Endodermal cell (in vitro differentiated cells): ENCODE results near the gene MERTK. TPM values are rescaled to one million over a fixed set of nuclear protein-coding genes. Genes with fewer than 3 reads are reported as not detected.

Source experiments
- DNase-seq: peaks from one replicate; pipeline ENCODE4 v3.0.0-alpha.2; 2017
- H3K27ac ChIP-seq: 2 replicates; pipeline ENCODE4 v1.5.1; 2013; ENCODE audit warnings: mild to moderate bottlenecking, low read depth, low read length, moderate library complexity
- H3K27me3 ChIP-seq: 2 replicates; pipeline ENCODE4 v1.6.1; 2013; ENCODE audit warnings: mild to moderate bottlenecking, low read length, moderate library complexity; ENCODE audit not compliant: insufficient read depth, control insufficient read depth, poor library complexity, severe bottlenecking
- H3K36me3 ChIP-seq: 2 replicates; pipeline ENCODE4 v1.7.0; 2013; ENCODE audit warnings: mild to moderate bottlenecking, low read length, moderate library complexity; ENCODE audit not compliant: control insufficient read depth, insufficient read depth
- H3K4me1 ChIP-seq: one replicate; pipeline ENCODE4 v1.7.0; 2013; ENCODE audit warnings: low read length; ENCODE audit not compliant: control insufficient read depth, insufficient read depth
- H3K4me3 ChIP-seq: 2 replicates; pipeline ENCODE4 v1.5.1; 2013; ENCODE audit warnings: mild to moderate bottlenecking, low read length, moderate library complexity
- H3K9ac ChIP-seq: 2 replicates; pipeline ENCODE4 v1.6.1; 2013; ENCODE audit warnings: mild to moderate bottlenecking, low read length, moderate library complexity; ENCODE audit not compliant: poor library complexity, severe bottlenecking; ENCODE audit errors: extremely low read depth
- H3K9me3 ChIP-seq: 2 replicates; pipeline ENCODE4 v1.6.1; 2013; ENCODE audit warnings: mild to moderate bottlenecking, low read length, moderate library complexity; ENCODE audit not compliant: control insufficient read depth
- H3K27ac Mint-ChIP-seq: 2 replicates; pipeline ENCODE4 v1.8.0; 2020; ENCODE audit warnings: mixed read lengths
- H3K27me3 Mint-ChIP-seq: 2 replicates; pipeline ENCODE4 v1.8.0; 2021; ENCODE audit warnings: mild to moderate bottlenecking, mixed read lengths; ENCODE audit not compliant: insufficient read depth
- H3K36me3 Mint-ChIP-seq: 2 replicates; pipeline ENCODE4 v1.8.0; 2020; ENCODE audit warnings: low read depth, mixed read lengths
- H3K4me1 Mint-ChIP-seq: 2 replicates; pipeline ENCODE4 v1.8.0; 2020; ENCODE audit warnings: mixed read lengths
- H3K4me3 Mint-ChIP-seq: 2 replicates; pipeline ENCODE4 v1.8.0; 2020; ENCODE audit warnings: mild to moderate bottlenecking, moderate library complexity, mixed read lengths
- H3K9me3 Mint-ChIP-seq: 2 replicates; pipeline ENCODE4 v1.8.0; 2020; ENCODE audit warnings: mild to moderate bottlenecking, mixed read lengths
- WGBS, 2 experiments: methylation state at CpG; one replicate each; pipeline versions ENCODE4 v1.1.5 to v1.1.7; 2013; ENCODE audit warnings: missing lambda C conversion rate in 2 of 2, mixed read lengths in 1 of 2; ENCODE audit not compliant: insufficient coverage in 1 of 2, insufficient read length in 1 of 2; 5-methylcytosine and 5-hydroxymethylcytosine counted together
- total RNA-seq, 2 donors: library from RNA; stranded (reverse); fragmentation: NEBNext Ultra II Directional in 1 of 2; extraction: Animal tissue kit (Norgen Biotek cat#: 25700) in 1 of 2; gene quantifications; 2 replicates in 1 of 2; 3 replicates in 1 of 2; pipeline ENCODE4 v1.2.1, GENCODE V29; 2021
- TF ChIP-seq, protein P1 (sequence below): fragments of 200-600 bp; sonication (generic); conservative IDR thresholded peaks from 2 replicates; pipeline ENCODE4 v1.5.0; 2021; ENCODE audit warnings: antibody characterized with exemption, mild to moderate bottlenecking

Gene MERTK
- total RNA-seq, 2 donors from 2014 or later = 22.3 to 36.6 TPM

DNA sequence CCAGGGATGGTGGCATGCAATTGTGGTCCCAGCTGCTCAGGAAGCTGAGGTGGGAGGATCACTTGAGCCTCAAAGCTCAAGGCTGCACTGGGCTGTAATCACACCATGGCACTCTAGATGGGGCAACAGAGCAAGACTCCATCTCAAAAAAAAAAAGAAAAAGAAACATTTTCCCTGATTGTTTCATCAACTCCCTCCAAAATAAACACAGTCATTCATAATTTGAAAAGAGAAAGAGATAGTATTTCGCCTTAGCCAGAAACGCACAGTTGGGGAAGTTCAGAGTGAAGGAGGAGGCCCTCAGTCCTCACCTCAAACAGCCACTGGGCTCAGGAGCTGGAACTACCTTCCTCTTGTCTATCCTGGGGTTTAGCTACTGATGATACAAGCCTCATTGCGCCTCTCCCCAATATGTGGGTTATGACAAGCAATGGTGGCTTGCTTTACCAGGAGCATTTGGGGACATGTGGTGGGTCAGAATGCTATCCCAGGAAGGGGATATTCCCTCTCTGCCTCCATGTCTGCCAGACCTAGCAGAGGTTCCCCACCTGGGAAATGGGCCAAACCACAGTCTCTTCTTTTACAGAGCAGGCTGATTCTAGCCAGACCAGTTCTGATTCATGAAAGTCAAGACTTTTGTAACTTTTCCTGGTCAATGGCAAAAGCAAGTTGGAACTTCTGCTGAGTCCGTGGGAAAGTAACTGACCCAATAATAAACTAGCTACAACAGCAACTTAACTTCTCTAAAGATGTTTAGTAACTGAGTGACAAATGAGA lies 134.5 kb downstream of the MERTK start:
- H3K27me3 Mint-ChIP-seq = no peaks in the 10 kb centered on the region
- peaks cover 26% of the 10 kb centered on the region for H3K9me3 Mint-ChIP-seq
- Histone ChIP-seq H3K9me3 (peaks cover 51% of the 10 kb centered on the region), H3K4me3 (no peak overlapping the region), H3K27ac (no peak overlapping the region), H3K4me1 (no peaks in the 10 kb centered on the region), H3K27me3 (no peaks in the 10 kb centered on the region), H3K9ac (no peak overlapping the region), H3K36me3 (peaks cover 22% of the 10 kb centered on the region)
- TF ChIP-seq, protein P1, sequence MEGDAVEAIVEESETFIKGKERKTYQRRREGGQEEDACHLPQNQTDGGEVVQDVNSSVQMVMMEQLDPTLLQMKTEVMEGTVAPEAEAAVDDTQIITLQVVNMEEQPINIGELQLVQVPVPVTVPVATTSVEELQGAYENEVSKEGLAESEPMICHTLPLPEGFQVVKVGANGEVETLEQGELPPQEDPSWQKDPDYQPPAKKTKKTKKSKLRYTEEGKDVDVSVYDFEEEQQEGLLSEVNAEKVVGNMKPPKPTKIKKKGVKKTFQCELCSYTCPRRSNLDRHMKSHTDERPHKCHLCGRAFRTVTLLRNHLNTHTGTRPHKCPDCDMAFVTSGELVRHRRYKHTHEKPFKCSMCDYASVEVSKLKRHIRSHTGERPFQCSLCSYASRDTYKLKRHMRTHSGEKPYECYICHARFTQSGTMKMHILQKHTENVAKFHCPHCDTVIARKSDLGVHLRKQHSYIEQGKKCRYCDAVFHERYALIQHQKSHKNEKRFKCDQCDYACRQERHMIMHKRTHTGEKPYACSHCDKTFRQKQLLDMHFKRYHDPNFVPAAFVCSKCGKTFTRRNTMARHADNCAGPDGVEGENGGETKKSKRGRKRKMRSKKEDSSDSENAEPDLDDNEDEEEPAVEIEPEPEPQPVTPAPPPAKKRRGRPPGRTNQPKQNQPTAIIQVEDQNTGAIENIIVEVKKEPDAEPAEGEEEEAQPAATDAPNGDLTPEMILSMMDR = peak; percentile 41
- H3K4me1 Mint-ChIP-seq = peaks cover 15% of the 10 kb centered on the region
- peaks cover 26% of the 10 kb centered on the region for H3K36me3 Mint-ChIP-seq
- H3K27ac Mint-ChIP-seq = peak overlapping the region; percentile 11
- no peak for DNase-seq
- H3K4me3 Mint-ChIP-seq = no peak overlapping the region
- 70 to 75% methylated on average over 1 to 4 of the region's 4 CpGs for WGBS, 2 experiments

DNA sequence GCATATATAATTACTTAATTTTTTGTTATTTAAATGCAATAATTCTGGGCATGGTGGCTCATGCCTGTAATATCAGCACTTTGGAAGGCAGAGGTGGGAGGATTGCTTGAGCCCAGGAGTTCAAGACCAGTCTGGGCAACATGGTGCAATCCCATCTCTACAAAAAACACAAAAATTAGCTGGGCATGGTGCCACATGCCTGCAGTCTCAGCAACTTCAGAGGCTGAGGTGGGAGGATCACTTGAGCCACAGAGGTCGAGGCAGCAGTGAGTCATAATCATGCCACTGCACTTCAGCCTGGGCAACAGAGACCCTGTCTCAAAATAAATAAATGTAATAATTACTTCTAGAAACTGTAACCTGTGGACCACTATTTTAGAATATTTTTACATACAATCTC lies 135.2 kb downstream of the MERTK start:
- H3K36me3 Mint-ChIP-seq = peaks cover 20% of the 10 kb centered on the region
- H3K9me3 ChIP-seq = peaks cover 58% of the 10 kb centered on the region
- H3K4me1 ChIP-seq = no peaks in the 10 kb centered on the region
- no peak overlapping the region for H3K27ac ChIP-seq
- H3K27me3 ChIP-seq = no peaks in the 10 kb centered on the region
- 90% methylated on average over 1 of the region's 1 CpG; no CpG with 5 or more reads in 1 of the 2 experiments for WGBS, 2 experiments
- H3K27ac Mint-ChIP-seq = no peak overlapping the region
- H3K4me1 Mint-ChIP-seq = peaks cover 10% of the 10 kb centered on the region
- TF ChIP-seq, protein P1 = no peak
- no peak for DNase-seq
- H3K27me3 Mint-ChIP-seq = no peaks in the 10 kb centered on the region
- H3K4me3 ChIP-seq = no peak overlapping the region
- H3K4me3 Mint-ChIP-seq = no peak overlapping the region
- peaks cover 33% of the 10 kb centered on the region for H3K9me3 Mint-ChIP-seq
- peaks cover 14% of the 10 kb centered on the region for H3K36me3 ChIP-seq
- no peak overlapping the region for H3K9ac ChIP-seq

DNA sequence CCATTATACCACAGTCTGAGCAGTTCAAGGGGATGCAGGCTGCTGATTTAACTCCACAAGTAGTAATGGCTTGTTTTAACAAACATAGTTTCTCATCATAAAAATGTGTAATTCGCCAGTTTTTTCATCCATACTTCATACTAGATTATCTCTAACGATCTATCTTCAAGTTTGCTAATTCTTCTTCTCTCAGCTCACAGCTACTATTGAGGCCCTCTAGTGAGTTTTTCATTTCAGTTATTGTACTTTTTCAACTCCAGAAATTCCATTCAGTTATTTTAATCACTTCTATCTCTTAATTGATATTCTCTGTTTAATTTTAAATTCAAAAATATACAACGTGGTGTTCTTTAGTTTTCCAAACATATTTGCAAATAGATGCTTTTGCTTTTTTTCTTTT lies 136.5 kb downstream of the MERTK start:
- H3K36me3 Mint-ChIP-seq = peaks cover 8% of the 10 kb centered on the region
- WGBS, 2 experiments = 64 to 75% methylated on average over 2 to 3 of the region's 3 CpGs
- H3K4me1 Mint-ChIP-seq = peaks cover 17% of the 10 kb centered on the region
- no peaks in the 10 kb centered on the region for H3K4me1 ChIP-seq
- DNase-seq = no peak
- H3K4me3 ChIP-seq = no peak overlapping the region
- no peak overlapping the region for H3K9ac ChIP-seq
- no peak overlapping the region for H3K27ac ChIP-seq
- TF ChIP-seq, protein P1 = no peak
- peaks cover 3% of the 10 kb centered on the region for H3K36me3 ChIP-seq
- H3K4me3 Mint-ChIP-seq = no peak overlapping the region
- peaks cover 38% of the 10 kb centered on the region for H3K9me3 Mint-ChIP-seq
- H3K27ac Mint-ChIP-seq = no peak overlapping the region
- no peaks in the 10 kb centered on the region for H3K27me3 ChIP-seq
- H3K9me3 ChIP-seq = peaks cover 62% of the 10 kb centered on the region
- no peaks in the 10 kb centered on the region for H3K27me3 Mint-ChIP-seq
